HG03575 (cell line): ENCODE results near the gene SLC25A23.

ENCODE experiments used
- ATAC-seq: cut with Tn5 transposase; IDR thresholded peaks from one replicate; pipeline ENCODE4 v1.9.1; 2021; ENCODE audit not compliant: unreplicated experiment, insufficient number of reproducible peaks, low FRiP score; ENCODE audit errors: extremely low read depth

Gene SLC25A23

DNA sequence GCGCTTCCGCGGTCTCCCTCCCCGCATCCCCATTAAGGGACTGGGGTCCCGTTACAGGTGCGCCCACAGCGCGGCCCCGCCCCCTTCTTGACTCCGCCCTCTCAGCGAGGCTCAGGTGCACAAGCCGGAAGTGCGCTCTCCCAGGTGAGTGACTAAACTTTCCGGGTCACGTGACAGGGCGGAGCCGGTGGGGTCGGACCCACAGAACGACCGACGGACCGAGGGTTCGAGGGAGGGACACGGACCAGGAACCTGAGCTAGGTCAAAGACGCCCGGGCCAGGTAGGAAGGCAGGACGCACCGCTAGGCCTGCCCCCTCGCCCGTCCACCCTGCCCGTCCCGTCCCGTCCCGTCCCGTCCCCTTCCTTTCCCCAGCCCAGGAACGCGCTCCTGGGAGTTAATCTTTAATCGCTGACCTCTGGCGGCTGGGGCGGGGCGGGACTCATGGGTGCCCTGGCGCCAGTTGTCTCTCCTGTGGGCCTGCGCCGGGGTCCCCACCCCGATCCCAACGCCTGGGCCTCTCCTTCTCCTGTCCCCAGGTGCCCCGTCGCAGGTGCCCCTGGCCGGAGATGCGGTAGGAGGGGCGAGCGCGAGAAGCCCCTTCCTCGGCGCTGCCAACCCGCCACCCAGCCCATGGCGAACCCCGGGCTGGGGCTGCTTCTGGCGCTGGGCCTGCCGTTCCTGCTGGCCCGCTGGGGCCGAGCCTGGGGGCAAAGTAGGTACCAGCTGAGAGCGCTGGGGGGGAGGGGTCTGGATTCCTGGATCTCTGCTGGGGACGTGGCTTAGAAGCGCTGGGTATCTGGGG is 4.7 kb upstream of the SLC25A23 start, which contains the start of gene CRB3:
TSS of gene CRB3 (plus strand) at position 202 of the 804 bp plus-strand sequence. CDS start at position 633, 431 bp downstream.
- ATAC-seq, result no peak

DNA sequence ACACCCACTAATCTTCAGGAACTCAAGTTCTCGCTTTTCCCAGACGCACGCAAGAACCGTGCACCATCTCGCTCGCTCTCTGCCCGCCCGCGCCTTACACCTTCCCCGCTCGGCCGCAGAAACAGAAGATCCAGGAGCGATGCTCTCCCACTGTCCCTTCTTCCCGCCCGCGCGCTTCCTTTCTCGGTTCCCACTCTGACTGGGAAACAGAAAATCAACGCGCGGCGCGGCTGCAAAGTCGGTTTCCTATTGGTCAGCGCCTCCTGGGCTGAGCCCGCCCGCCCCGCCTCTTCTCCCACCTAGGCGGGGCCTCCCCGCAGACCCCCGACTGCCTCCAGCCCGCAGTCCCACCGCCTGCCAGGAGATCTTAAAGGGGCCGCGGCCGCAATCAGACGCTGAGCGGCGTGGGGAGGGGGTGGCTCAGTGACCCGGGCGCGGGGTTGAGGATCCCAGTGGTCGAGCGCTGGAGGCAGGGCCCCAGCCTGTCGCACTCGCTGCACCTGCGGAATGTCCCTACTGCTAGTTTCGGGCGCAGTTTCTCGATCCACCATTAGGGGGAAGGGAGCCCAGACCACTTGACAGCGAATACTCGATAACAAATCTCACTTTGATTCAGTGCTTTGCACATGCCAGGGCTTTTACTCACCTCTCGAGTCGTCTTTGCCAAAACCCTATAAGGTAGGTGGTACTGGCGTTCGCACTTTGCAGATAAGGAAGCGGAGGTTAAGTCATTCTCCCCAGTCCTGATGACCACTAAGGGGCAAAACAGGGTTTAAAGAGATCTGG is 700 bp upstream of the SLC25A23 start:
- no peak for ATAC-seq

DNA sequence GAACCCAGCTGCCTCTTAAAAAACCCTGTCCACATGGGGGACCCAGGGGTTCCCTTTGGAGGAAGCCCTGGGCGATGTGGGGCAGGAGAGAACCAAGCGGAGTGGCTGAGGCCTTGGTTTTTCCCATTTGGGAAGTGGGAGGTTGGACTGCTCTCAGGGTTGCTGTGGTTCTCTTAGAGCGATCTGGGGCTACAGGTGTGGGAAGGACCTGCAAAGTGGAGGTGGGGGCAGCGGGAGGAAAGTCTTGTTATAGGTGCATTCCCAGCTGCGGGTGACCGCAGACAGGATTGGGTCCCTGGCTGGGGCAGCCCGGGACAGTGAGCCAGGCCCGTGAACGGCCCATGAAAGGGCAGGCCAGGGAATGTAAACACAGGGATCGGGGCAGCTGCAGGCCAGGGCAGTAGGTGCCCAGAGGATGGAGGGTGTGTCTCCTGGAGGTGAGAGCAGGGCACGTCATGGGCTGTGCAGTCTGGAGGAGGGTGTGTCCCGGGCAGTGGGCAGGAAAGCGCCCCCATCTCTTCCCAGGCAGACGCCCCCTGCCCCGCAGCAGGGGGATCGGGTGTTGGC is 814 bp downstream of the SLC25A23 start:
- ATAC-seq, result no peak

DNA sequence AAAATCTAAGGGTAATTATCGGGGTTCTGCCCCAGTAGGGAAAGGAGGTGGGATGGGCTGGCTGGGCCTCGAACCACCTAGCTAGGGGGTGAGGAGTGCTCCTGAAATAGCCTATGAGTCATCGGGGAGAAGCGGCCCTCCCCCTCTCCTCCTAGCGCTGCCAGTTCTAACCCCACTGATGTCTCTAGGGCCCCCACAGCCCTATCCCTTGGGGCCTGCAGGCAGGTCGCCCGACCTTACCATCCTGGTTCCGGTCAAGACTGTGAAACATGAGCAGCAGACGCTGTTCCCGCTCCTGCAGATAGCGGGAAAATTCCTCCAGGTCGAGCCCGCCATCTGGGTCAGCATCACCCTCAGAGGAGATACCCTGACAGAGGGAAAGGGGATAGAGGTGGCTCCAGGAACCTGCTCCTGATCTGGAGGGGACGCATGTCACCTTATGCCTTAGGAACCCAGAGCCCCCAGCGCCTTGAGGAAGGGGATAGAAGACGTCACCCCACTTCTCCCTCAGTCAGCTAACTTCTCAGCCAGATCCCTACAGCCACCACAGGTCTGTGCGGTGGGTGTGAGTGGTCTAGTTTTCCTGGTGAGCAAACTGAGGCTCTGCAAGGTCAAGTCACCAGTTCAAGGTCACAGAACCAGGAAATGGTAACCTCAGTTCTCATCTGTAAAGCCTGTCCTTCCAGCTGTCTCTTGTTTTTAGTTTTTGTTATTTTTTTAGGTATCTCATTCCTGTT is 1.5 kb downstream of the SLC25A23 start:
- no peak for ATAC-seq

DNA sequence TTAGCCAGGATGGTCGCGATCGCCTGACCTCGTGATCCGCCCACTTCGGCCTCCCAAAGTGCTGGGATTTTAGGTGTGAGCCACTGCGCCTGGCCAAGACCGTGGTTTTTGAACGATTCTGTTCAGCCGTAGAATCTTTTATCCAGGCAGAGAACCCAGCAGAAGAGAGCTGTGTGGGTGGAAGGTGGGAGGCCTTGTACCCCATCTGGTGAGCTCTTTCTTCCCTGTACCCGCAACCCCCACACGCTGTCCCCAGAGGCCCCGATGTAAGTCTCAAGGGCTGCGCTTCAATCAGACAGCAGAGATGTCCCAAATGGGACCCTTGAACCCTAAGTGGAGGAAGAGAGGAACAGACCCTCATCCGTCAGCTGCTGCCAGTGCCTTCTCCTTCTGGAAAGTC is 3.7 kb downstream of the SLC25A23 start:
- ATAC-seq, result no peak

DNA sequence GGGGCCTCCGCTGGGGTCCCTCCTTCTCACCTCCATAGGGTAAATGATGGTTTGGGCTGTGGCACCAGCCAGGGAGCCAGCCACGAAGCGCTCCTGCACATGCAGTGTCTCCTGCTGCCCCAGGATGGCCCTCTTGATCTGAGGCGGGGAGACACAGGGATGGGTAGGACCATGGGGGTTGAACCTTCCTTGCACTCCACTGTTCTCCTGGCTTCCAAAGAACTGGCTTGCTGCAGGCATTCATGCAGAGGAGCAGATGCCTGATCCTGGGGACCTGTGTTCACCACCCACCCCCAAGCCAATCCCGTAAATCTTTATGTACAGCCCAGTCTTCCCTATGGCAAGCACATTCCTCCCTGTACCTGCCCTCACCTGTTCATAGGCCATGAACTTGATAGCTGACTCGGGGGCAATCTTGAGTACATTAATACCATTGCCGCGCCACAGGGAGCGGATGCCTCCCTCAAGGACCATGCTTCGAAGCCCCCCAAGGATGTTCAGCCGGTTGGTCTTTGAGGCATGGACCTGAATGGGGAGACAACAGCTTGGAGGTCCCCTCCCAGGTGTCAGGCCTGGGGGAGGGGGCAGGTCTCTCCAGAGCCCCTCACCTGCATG is 5.5 kb downstream of the SLC25A23 start:
- no peak for ATAC-seq

DNA sequence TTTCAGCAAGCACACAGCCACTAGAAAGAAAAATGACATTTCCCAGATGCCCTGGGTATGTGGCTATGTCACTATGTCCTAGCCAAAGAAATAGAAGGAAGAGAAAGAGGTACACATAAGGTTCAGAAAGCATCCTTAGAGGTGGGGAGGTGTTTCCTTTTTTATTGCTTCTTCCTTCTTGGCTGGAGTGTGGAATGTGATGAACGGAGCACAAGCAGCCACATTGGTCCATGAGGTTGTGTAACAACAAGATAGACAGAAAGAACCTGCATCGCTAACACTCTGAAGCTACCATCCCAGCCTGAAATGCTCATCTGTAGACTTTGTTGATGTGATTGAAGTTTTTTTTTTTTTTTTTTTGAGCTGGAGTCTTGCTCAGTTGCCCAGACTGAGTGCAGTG is 6.7 kb downstream of the SLC25A23 start:
- no peak for ATAC-seq

DNA sequence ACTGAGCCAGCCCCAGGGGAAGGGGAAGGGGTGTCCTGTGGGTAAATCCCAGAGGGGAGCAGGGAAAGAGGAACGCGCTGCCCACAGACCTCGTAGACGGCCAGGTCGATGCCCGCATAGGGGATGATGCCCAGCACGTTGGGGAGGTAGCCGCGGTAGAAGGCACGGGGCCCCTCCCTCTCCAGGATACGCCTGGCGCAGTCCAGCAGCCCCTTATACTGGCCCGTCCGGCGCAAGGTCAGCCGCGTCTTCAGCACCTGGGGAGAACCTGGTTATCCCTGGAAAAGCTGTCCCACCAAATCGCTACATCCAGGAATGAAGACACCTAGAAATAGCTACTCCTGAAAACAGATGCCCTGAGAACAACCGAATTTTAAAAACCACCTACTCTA is 7.4 kb downstream of the SLC25A23 start:
- no peak for ATAC-seq

DNA sequence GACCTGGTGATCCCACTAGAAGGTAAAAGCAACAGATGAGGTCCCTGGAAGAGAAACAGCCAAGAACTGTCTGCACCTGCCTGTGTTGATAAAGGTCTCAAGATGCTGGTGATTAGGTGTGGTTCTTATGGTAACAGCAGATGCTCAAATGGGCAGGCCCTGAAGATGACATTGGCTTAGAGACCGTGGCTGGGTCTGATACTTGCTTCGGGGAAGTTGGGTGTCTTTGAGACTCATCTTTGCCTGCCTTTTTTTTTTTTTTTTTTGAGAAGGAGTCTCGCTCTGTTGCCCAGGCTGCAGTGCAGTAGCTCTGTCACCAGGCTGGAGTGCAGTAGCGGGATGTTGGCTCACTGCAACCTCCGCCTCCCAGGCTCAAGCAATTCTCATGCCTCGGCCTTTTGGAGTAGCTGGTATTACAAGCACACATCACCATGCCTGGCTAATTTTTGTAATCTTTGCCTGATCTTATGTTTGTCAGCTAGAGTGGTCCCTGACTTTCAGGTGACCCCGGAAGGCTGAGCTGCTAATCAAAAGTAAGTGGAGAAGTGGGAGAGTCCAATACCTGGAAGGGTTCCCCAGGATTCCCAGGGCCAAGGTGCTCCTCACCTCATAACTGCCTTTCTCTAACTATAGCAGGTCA is 7.9 kb downstream of the SLC25A23 start:
- no peak for ATAC-seq

DNA sequence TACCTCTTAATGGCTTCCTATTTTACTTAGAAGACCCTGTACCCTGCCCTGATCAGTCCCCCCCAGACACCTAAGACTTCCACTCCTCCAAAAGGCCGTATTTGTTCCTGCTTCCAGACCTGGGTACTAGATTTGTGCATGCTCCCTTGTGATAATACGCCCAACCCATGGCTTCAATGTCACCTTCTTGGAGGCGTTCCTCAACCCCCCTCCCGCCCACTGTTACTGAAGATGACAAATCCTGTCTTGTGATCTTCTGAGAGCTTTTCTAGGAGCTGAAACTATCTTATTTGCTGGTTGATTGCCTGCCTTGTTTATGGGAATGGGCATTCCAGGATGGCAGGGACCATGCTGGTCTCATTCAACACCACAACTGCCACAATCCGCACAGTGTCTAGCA is 9.4 kb downstream of the SLC25A23 start:
- no peak for ATAC-seq

DNA sequence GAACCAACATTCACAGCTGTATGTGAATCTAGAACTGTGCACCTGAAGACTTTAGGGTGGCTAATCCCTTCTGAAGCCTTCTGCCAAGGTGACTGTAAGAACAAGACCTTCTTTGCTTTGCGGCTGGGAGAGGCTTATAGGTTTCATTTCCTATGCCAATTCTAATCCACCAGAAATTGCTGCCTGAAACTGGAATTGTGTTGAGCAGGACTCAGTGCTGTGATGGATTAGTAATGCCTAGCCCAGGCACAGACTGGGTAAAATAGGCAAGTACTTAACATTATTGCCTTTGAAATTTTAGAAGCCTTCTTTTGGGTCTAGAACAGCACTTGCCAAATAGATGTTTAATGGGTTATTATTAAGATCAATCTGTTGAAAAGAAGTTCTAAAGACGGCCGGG is 11.5 kb downstream of the SLC25A23 start:
- no peak for ATAC-seq

DNA sequence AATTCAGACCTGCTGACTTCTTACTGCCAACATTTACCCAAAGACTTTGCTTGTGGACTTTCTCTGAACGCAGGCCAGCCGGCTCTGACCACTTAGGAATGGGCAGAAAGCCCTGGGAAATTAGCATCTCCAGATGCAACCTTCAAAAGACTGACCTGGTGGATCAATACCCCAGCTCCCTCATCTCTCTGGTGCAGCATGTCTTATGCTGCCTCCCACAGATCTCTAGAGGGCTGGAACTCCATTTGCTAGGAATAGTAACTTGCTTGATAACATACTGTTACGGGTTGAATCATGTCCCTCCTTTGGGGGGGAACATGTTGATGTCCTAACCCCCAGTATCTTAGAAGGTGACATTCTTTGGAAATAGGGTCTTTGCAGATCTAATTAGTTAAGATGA is 13.1 kb downstream of the SLC25A23 start:
- no peak for ATAC-seq

DNA sequence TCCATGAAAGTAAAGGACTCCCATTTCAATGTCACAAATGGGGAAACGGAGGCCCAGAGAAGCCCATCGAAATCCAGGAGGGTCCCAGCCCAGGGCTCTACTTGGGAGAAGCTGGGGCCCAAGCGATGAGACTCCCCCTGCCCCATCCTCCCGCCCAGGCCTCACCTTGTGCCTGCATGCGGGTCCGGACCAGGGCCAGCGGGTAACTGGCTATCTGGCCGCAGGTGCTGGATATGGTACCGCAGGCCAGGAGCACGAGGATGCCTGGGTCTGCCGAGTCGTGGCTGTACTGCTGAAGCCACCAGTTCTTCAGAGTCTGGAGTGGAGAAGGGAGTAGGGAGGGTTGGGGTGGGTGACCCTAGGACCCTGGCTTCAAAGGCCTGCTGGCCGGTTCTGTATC is 15.6 kb downstream of the SLC25A23 start:
- no peak for ATAC-seq

DNA sequence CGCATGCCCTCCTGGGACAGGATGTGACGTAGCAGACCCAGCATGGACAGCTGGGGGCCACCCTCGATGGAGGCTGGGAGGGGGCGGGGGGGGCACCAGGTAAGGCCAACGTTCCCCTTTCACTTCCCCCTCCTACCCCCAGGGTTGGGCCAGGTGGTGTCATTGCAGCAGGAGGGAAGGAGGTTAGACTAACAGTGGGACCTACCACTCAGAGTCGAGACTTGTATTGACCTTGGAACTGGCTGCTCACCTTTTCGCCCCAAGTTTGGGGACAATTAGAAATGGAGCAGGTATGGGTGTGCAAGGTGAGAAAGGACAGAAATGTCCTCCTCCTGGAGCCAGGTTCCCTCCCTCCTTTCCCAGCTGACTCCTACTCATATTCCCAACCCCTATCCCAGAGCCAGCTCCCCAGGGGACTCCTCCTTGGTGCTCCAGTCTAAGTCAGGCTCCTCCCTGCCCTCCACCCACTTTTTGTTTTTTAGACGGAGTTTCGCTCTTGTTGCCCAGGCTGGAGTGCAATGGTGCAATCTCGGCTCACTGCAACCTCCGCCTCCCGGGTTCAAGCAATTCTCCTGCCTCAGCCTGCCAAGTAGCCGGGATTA is 17.4 kb downstream of the SLC25A23 start:
- ATAC-seq, result no peak

DNA sequence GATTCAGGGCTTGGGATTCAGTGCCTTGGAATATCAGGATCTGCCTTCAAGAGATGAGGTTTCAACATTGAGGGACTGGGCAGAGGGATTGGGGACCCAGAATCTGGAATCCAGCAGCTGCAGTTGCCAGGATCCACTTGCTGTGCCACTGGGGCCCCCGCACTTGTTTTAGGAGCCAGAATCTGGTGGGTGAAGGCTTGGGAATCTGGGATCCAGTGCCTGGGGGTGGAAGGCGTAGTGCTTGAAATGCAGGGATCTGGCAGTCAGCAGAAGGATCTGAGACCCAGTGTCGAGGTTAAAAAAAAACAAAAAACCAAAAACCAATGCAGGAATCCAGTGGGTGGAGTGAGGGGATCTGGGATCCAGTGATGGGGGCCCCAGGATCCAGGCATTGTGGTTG is 18.7 kb downstream of the SLC25A23 start:
- no peak for ATAC-seq

DNA sequence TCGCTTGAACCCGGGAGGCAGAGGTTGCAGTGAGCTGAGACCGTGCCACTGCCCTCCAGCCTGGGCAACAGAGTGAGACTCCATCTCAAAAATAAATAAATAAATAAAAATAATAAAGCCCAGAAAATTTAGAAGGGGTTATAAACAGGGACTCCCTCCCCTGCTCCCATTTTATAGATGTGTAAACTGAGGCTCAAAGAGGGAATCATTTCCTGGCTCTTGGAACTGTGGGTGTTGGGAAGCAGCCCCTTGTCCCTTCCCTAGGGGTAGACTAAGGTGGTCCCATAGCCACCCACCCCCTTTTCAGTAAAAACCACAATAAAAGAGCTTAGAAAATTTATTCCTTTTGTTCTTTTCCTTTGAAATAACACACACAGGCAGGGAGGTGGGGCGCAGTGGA is 19.8 kb downstream of the SLC25A23 start:
- ATAC-seq, result no peak

DNA sequence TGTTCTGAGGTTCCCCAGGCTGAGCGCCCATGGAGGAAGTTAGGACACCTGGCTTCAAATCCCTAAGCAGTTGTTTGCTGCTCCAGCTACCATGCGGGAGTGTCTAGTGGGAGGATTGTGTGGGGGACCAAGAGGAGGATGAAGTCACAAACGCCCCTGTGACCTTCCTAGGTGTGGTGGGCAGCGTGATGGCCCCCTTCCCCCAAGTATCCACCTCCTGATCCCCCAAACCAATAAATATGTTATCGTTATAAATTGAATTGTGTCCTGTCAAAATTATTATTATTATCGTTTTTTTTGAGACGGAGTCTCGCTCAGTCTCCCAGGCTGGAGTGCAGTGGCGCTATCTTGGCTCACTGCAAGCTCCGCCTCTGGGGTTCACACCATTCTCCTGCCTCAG is 25.9 kb downstream of the SLC25A23 start, which contains the start of gene SLC25A41:
TSS of gene SLC25A41 (minus strand) at position 101 of the 400 bp plus-strand sequence. CDS start at position 31, 70 bp downstream.
- no peak for ATAC-seq

DNA sequence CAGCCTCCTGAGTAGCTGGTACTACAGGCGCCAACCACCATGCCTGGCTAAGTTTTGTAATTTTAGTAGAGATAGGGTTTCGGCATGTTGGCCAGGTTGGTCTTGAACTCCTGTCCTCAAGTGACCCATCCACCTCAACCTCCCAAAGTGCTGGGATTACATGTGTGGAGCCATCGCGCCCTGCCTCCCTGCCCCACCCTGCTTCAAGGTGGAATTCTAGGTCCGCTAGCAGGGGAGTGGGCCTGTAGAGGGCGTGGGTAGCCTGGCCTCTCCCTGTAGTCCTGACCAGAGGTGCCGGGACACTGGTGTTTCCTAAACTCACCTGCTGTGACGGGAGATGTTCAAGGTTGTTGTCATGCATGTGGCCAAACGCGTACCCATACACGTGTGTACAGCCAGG is 26.4 kb downstream of the SLC25A23 start:
- ATAC-seq, result no peak
